Brain pericyte (primary cell): Measurements from ENCODE around the gene ANKS1B.
"Not testable (repeated sequence)": the region's sequence is repeated elsewhere in the genome, so short reads cannot be mapped to it uniquely, and the experiment has no call there.

Experiments
- DNase-seq: peaks from one replicate; pipeline ENCODE4 v3.0.0-alpha.2; 2012; ENCODE audit warnings: low read depth, low spot score

ANKS1B gene

DNA sequence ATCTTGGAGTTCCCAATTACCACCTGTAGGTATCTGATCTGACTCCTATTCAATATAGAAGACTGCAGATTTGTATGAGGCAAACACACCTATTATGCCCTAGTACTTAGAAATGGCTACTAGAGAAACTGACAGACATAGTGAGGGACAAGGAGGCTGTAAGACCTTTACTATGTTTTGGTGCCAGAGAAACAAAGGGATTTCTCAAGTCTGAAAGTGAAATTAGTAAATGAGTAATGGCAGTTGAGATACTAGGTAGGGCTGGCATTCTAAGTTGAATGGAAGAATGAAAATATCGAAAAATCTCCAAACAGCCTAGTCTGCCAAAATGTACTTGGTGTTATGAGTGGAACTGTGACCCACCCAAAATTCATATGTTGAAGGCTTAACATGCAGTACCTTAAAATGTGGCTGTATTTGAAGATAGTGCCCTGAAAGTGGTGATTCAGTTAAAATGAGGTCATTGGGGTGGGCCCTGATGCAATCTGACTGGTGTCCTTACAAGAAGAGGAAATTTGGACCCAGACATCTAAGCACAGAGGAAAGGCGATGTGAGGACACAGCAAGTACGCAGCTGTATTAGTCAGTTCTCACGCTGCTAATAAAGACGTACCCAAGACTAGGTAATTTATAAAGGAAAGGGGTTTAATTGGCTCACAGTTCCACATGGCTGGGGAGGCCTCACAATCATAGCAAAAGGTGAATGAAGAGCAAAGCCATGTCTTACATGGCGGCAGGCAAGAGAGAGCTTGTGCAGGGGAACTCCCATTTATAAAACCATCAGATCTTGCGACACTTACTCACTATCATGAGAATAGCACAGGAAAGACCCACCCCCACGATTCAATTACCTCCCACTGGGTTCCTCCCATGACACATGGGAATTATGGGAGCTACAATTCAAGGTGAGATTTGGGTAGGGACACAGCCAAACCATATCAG, 1212.7 kb downstream of the ANKS1B start:
- DNase-seq: no peak

DNA sequence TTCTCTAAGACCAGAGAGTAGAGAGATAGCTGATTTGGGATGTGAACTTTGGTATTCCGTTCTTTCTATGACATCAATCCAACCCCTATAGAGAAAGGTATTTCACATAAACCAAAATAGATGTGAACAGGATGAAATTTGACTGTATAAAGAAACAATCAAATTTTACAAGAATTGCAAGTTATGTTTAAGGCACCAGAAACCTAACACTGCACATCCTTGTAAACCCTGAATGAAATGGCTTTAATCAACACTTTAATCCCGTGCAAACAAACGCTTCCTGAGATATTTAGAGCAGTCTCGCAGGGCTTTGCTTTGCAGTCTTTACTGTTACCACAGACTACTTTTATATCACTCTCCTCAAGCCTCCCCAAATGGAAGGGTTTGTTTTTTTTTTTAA, 1214.5 kb downstream of the ANKS1B start:
- DNase-seq: no peak

GRCh38 chr12:98769068-98769467, 1215.7 kb downstream of the ANKS1B start:
- no peak for DNase-seq

- no peak for DNase-seq
Measured at GRCh38 chr12:98767248-98767647, 1217.5 kb downstream of the ANKS1B start.

GRCh38 chr12:98763656-98764055, 1221.1 kb downstream of the ANKS1B start:
- no peak for DNase-seq

GRCh38 chr12:98758331-98758730, 1226.4 kb downstream of the ANKS1B start:
- DNase-seq: no peak

- DNase-seq: no peak
Measured at GRCh38 chr12:98757455-98757854, 1227.3 kb downstream of the ANKS1B start.

DNA sequence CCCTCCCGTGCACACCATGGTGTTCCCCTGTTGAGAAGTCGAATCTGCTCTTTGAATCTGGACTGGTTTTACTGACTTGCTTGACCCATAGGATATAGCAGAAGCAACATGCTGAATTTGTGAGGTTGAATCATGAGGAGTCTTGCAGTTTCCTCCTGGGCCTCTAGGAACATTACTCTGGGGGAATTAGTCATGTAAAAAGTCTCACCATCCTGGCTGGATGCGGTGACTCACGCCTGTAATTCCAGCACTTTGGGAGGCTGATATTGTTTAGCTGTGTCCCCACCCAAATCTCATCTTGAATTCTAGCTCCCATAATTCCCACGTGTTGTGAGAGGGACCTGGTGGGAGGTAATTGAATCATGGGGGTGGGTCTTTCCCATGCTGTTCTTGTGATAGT, 1228.9 kb downstream of the ANKS1B start:
- DNase-seq: not testable (repeated sequence)

GRCh38 chr12:98754095-98754494, 1230.6 kb downstream of the ANKS1B start:
- no peak for DNase-seq

DNA sequence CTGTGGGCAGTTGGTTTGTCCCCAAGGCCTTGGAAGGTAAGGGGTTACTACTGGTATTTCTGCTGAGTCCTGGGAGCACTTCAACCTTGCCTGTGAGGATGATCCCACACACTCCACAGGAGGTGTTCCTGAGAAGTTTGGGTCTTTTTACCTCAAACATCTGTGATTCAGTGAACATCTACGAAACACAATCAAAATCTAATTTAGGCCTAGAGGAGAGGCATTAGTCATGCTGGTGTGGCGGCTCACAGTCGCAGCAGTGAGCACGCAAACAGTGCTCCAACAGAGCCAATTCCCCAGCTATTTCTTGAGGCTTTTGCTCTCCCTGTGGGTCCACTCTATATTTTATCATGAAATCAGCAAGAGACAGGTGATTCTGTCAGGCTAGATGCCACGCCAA, 1232.0 kb downstream of the ANKS1B start:
- DNase-seq: no peak

- no peak for DNase-seq
Measured at GRCh38 chr12:98751580-98752115, 1233.1 kb downstream of the ANKS1B start.

- no peak for DNase-seq
Measured at GRCh38 chr12:98750511-98750910, 1234.2 kb downstream of the ANKS1B start.

GRCh38 chr12:98748463-98748862, 1236.3 kb downstream of the ANKS1B start:
- DNase-seq: no peak

- DNase-seq: no peak
Measured at GRCh38 chr12:98745578-98746391, 1239.0 kb downstream of the ANKS1B start.

DNA sequence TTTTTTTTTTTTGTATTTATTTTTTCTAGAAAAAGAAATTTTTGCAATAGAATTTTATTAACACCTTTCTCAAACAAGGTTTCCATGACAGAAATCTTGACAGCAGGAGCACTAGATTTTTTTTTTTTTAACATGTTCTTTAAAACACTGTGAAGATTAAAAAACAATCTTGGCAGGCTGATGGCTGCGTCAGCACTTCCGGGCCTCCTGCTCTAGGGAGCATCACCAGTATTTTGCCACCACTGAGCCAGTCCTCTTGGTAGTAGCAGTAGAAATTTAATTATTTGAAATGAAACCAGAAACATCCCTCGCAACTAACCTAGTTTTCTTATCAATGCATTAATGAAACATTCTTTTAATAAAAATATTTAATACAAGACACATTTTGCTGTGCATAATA, 1240.1 kb downstream of the ANKS1B start:
- no peak for DNase-seq

GRCh38 chr12:98743362-98743953, 1241.3 kb downstream of the ANKS1B start:
- DNase-seq: no peak

- DNase-seq: no peak
Measured at GRCh38 chr12:98741556-98742265, 1243.0 kb downstream of the ANKS1B start.

DNA sequence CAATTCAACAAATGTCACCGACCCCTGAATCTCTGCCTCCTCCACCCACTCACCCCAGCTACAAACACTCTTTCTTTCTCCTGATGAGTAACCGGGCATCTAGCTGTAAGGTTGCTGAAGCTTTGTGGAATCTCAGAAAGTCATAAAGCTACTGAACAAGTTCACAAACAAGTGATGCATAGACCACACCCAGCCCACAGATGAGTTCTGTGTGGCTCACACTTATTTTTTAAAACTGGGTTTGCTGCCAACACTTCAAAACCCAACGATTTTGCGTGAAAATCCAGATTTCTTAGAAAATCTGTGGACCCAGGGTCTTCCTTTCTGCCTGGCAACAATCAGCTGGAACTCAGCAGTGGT, 1243.6 kb downstream of the ANKS1B start:
- DNase-seq: no peak

DNA sequence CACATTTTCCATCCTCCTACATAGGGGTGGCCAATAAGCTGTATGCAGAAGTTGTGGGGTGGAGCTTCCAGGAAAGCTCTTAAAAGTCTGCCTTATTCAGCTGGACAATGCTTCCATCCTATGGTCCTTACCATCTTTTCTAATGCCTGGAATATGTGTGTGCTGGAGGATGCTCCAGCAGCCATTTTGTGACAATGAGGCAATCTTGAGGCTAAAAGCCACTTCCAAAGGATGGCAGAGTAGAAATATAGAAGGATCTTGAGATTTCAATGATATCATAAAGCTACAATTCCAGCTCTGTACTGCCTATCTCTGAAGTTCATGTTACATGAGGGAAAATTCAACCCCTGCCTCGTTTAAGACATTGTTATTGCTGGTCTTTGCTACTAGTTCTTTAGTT, 1244.0 kb downstream of the ANKS1B start:
- no peak for DNase-seq

DNA sequence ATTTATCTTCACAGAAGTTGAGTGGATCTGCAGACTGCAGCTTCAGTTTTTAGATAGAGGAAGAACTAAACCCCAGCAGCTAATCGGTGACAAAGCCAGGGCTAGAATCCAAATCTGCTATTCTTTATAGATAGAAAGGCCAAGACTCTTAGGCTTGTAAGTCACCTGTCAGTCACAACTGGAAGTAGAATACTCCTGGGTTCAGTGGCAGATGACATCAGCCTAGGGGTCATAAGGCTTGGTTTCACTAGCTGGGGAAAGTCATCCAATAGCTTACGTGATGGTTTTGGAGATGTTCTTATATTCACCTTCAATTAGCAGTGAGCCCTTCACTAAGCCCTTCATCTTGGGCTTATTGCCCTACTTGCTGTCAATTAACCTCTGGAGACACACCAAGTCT, 1246.2 kb downstream of the ANKS1B start:
- no peak for DNase-seq

DNA sequence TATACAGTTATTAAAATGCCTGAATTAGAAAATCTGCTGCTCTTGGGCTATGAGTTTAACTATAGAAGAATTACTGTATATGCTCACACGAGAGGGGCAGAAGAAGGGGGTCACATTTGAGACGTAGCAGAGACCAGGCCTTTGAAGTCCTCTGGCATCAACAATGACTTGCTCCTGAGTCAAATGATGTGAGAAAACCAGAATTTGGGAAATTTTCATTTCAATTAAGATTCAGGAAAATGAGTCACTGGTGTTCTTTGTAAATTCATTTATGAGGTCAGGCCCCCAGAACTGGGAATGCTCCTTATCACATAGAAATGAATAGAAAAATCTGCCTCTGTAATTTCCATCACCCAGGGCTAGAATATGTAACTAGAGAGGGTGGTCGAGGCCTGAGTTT, 1246.7 kb downstream of the ANKS1B start:
- no peak for DNase-seq
